SK-N-SH (cell line): ENCODE measurements around the gene DENND5A.

Experiments used
- CHD2 ChIP-seq: fragments of 150-350 bp; IDR thresholded peaks from 2 replicates; pipeline ENCODE4 v1.6.1; 2018; ENCODE audit warnings: low read length; ENCODE audit not compliant: partially characterized antibody
- CTCF ChIP-seq: fragments of 200-600 bp; sonication (generic); IDR thresholded peaks from 2 replicates; pipeline ENCODE4 v1.6.1; 2017; ENCODE audit warnings: antibody characterized with exemption, mild to moderate bottlenecking, moderate library complexity
- EZH2phosphoT487 ChIP-seq: fragments of 200-600 bp; sonication (generic); IDR thresholded peaks from 2 replicates; pipeline ENCODE4 v1.6.1; 2017; ENCODE audit warnings: low read depth, mixed run types, mild to moderate bottlenecking, antibody characterized with exemption, moderate library complexity, borderline replicate concordance
- FOXM1 ChIP-seq: IDR thresholded peaks from 2 replicates; pipeline ENCODE4 v1.4.0; 2012; ENCODE audit warnings: low read depth, mild to moderate bottlenecking
- GABPA ChIP-seq: IDR thresholded peaks from 2 replicates; pipeline ENCODE4 v1.4.0; 2012; ENCODE audit warnings: low read depth, mild to moderate bottlenecking
- MXI1 ChIP-seq: IDR thresholded peaks from 2 replicates; pipeline ENCODE4 v1.6.1; 2012; ENCODE audit warnings: mild to moderate bottlenecking, low read depth, low read length, improper control_type of control experiment
- NFIC ChIP-seq: IDR thresholded peaks from 2 replicates; pipeline ENCODE4 v1.4.0; 2012; ENCODE audit warnings: borderline replicate concordance
- PBX3 ChIP-seq: IDR thresholded peaks from 2 replicates; pipeline ENCODE4; 2012
- RAD21 ChIP-seq: IDR thresholded peaks from 2 replicates; pipeline ENCODE4 v1.6.1; 2012; ENCODE audit warnings: mild to moderate bottlenecking, low read length
- RFX5 ChIP-seq: IDR thresholded peaks from 2 replicates; pipeline ENCODE4 v1.6.1; 2012; ENCODE audit warnings: mild to moderate bottlenecking, improper control_type of control experiment, low read length
- SIN3A ChIP-seq: IDR thresholded peaks from 2 replicates; pipeline ENCODE4 v1.6.1; 2012; ENCODE audit warnings: low read depth, mild to moderate bottlenecking, low read length, moderate library complexity, borderline replicate concordance
- USF2 ChIP-seq: fragments of 150-350 bp; IDR thresholded peaks from 2 replicates; pipeline ENCODE4 v1.6.1; 2017; ENCODE audit warnings: antibody characterized with exemption, low read length, low read depth, borderline replicate concordance
- TF ChIP-seq, protein P1 (sequence below): fragments of 150-350 bp; IDR thresholded peaks from 2 replicates; pipeline ENCODE4 v1.6.1; 2016; ENCODE audit warnings: mild to moderate bottlenecking, low read depth, low read length

GRCh38 chr11:9121469-9121796, 143.7 kb downstream of the DENND5A start:
- TF ChIP-seq FOXM1 (no peak), CTCF (no peak), PBX3 (no peak), RAD21 (no peak), EZH2phosphoT487 (no peak), CHD2 (no peak), RFX5 (no peak), SIN3A (no peak), GABPA (no peak), NFIC (no peak), USF2 (no peak), MXI1 (no peak)
- TF ChIP-seq, protein P1, sequence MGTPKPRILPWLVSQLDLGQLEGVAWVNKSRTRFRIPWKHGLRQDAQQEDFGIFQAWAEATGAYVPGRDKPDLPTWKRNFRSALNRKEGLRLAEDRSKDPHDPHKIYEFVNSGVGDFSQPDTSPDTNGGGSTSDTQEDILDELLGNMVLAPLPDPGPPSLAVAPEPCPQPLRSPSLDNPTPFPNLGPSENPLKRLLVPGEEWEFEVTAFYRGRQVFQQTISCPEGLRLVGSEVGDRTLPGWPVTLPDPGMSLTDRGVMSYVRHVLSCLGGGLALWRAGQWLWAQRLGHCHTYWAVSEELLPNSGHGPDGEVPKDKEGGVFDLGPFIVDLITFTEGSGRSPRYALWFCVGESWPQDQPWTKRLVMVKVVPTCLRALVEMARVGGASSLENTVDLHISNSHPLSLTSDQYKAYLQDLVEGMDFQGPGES, result no peak
